Measurements from ENCODE around the gene SSRP1.

The SSRP1 gene

GRCh38 chr11:57307666-57308270, 27.9 kb downstream of the SSRP1 start:
- H3K4me3 ChIP-seq (replicated peaks; ENCODE audit: low read depth, low read length), result no peak overlapping the region
- H3K36me3 ChIP-seq (ENCODE audit: control insufficient read depth, insufficient read depth, low read length), result no peaks in the 10 kb centered on the region; the same call in 1 of the 2 replicates
- no peak for DNase-seq (ENCODE audit: extremely low read depth, insufficient read length)
- H3K27me3 ChIP-seq (replicated peaks; ENCODE audit: control insufficient read depth, insufficient read depth, low read length), result no peaks in the 10 kb centered on the region
- no peak for TF ChIP-seq CTCF (IDR thresholded peaks at IDR 0.05; ENCODE audit: insufficient read depth, low read length, poor library complexity, severe bottlenecking)

GRCh38 chr11:57306940-57307565, 28.6 kb downstream of the SSRP1 start:
- no peak for TF ChIP-seq CTCF (IDR thresholded peaks at IDR 0.05; ENCODE audit: insufficient read depth, low read length, poor library complexity, severe bottlenecking)
- no peaks in the 10 kb centered on the region; the same call in 1 of the 2 replicates for H3K36me3 ChIP-seq (ENCODE audit: control insufficient read depth, insufficient read depth, low read length)
- no peaks in the 10 kb centered on the region for H3K27me3 ChIP-seq (replicated peaks; ENCODE audit: control insufficient read depth, insufficient read depth, low read length)
- DNase-seq (ENCODE audit: extremely low read depth, insufficient read length), result no peak
- H3K4me3 ChIP-seq (replicated peaks; ENCODE audit: low read depth, low read length), result no peak overlapping the region

DNA sequence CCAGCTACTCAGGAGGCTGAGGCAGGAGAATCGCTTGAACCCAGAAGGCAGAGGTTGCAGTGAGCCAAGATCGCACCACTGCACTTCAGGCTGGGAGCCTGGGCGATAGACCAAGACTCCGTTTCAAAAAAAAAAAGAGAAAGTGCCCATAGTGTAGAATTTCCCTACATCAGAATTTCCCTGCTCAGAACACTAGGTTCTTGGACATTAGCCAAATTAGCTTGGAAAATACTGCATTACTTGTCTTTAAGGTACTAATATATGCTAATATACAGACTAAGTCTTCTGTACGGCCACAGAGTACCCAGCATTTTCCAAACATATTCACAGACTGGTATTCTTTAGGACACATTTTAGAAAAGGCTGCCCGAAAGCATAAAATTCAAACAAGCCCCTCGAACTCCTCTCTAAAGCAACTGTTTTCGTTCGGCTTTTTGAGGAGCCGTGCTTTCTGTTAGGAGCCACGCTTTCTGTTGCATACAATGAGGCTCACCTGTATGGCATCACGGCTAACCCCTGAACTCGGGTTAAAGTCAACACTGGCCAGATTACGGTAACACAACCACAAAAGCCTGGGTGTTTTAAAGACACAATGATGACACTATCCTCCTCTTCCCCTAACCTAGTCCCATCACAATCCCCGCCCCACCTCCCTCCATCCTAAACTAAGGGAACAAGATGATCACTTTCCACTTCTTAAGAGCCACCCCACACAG, 29.4 kb downstream of the SSRP1 start:
- no peak for TF ChIP-seq CTCF (IDR thresholded peaks at IDR 0.05; ENCODE audit: insufficient read depth, low read length, poor library complexity, severe bottlenecking)
- DNase-seq (ENCODE audit: extremely low read depth, insufficient read length), result no peak
- H3K27me3 ChIP-seq (replicated peaks; ENCODE audit: control insufficient read depth, insufficient read depth, low read length), result no peaks in the 10 kb centered on the region
- H3K36me3 ChIP-seq (ENCODE audit: control insufficient read depth, insufficient read depth, low read length), result no peaks in the 10 kb centered on the region; the same call in 1 of the 2 replicates
- H3K4me3 ChIP-seq (replicated peaks; ENCODE audit: low read depth, low read length), result no peak overlapping the region

DNA sequence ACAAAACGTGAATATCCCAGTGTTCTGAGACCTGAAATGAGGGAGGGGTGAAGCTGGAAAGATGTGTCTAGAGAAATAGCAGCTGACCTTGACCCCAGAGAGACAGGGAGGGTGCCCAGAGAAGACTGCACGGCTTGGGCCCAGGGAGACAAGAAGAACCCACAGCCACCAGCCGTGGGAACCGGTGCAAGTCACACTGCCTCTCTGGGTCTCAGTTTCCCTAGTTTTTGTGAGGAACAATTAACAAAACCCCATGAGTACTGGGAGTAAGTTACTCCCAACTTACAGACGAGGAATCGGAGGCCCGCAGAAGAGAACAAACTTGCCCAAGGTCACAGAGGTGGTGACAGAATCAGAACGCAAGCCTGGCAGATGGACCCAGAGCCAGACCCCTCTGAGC, 30.2 kb downstream of the SSRP1 start:
- Histone ChIP-seq H3K36me3 (ENCODE audit: control insufficient read depth, insufficient read depth, low read length) (peaks cover under 1% of the 10 kb centered on the region), H3K27me3 (replicated peaks; ENCODE audit: control insufficient read depth, insufficient read depth, low read length) (no peaks in the 10 kb centered on the region), H3K4me3 (replicated peaks; ENCODE audit: low read depth, low read length) (no peak overlapping the region)
- no peak for TF ChIP-seq CTCF (IDR thresholded peaks at IDR 0.05; ENCODE audit: insufficient read depth, low read length, poor library complexity, severe bottlenecking)
- no peak for DNase-seq (ENCODE audit: extremely low read depth, insufficient read length)

DNA sequence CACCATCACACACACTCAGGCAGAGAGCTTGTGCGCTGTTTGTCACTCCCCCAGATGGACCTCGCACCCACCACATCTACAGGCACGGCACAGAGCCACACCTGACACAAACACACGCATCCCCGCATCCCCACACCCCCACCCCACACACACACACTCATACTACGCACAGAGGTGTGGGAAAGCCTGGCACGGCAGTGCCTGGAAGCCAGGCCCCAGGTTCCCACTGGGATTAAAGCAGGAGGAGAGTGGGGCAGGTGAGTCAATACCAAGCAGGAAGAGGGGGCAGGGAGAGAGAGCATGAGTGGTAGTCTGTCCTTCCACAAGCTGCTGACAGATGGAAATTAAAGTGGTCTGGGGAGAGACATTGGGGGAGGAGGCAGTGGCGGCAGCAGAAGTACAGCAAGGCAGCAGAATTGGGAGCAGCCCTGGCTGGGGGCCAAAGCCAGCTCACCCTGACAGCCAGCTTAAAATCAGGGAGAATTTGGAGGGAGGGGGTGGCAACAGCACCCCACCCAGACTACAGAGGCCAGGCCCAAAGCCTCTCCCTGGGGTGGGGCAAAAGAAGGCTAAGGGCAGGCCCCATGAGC, 31.6 kb downstream of the SSRP1 start:
- no peak for DNase-seq (ENCODE audit: extremely low read depth, insufficient read length)
- Histone ChIP-seq H3K36me3 (ENCODE audit: control insufficient read depth, insufficient read depth, low read length) (peaks cover 4% of the 10 kb centered on the region), H3K27me3 (replicated peaks; ENCODE audit: control insufficient read depth, insufficient read depth, low read length) (no peaks in the 10 kb centered on the region), H3K4me3 (replicated peaks; ENCODE audit: low read depth, low read length) (no peak overlapping the region)
- no peak for TF ChIP-seq CTCF (IDR thresholded peaks at IDR 0.05; ENCODE audit: insufficient read depth, low read length, poor library complexity, severe bottlenecking)
